NCI-H1694 treated with DMSO at 0.1 percent for 48 hours (cell line): ENCODE results near the gene TNFRSF6B.
"Not testable (repeated sequence)": the region's sequence is repeated elsewhere in the genome, so short reads cannot be mapped to it uniquely, and the experiment has no call there.

Source experiments
- DNase-seq: peaks from one replicate; lab custom pipeline; 2025; lab: John Stamatoyannopoulos, UW

The TNFRSF6B gene

GRCh38 chr20:63663332-63664066, 33.0 kb upstream of the TNFRSF6B start:
- DNase-seq: no peak

GRCh38 chr20:63664143-63664851, 32.2 kb upstream of the TNFRSF6B start:
- no peak for DNase-seq

DNA sequence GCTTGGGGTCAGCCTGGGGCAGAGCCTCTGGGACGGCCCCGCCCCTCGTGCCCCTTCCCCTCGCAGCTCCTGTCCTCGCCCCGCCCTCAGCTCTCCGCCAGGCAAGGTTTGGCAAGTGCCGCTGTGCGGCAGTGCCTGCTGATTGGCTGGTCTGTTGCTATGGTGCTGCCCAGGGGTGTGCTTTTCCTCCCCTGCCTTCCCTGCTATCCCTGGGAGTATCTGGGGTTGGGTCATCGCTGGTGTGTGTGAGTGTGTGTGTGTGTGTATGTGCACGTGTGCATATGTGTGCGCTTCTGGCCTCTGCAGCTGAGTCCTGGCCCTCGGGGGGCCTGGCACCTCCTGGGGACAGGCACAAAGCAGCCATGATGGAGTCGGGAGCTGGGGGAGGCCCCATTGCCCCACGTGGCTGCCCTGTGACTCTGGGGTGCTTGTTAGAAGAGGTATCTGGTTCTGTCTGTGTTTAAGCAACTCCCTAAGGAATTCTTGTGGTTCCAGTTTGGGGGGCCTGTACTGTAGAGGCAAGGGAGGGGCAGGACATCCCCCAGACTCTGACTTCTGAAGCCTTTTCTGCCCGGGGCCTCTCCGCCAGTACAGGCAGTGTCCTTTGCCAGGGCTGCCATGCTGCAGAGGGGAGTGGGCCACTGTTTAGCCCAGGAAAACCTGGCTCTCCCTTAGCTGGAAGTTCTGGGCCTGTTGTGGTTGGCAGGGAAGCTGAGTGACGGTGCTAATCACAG, 31.4 kb upstream of the TNFRSF6B start:
- DNase-seq: no peak

DNA sequence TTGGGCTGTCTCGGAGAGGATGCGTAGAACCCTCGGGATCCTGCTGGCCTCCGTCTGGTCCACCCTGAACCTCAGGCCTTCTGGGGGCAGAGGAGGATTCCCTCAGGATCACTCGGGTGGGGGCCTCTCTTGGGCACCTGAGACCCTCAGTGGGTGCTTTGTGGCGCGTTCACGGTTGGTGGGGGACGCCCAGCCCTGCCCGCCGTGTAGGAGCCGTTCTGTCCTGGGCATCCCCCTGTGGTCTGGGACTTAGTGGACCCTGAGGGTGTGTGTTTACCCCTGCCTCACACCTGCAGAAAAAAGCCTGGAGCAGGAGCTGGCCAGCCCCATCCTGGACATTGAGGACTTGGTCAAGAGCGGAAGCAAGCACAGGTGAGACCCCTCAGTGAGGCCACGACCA, 30.7 kb upstream of the TNFRSF6B start:
- DNase-seq: no peak

- no peak for DNase-seq
Observed at GRCh38 chr20:63667858-63668257, 28.6 kb upstream of the TNFRSF6B start.

DNA sequence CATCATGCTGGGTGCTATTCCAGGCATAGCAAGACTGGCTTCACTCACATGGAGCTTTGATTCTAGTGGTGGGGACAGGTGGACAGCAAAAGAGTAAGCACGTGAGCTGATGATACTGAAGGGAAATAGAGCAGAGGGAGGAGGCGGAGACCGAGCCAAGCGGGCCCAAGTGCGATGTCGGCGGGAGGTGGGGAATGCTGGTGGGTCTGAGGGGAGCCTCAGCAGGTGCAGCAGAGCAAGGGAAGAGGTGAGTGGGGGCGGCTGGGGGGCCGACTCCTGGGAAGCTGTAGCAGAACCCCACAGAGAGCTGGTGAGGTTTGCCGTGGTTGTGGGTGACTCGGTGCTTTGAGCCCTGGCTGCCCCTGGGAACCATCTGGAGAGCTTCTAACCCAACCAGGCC, 28.1 kb upstream of the TNFRSF6B start:
- no peak for DNase-seq

- not testable (repeated sequence) for DNase-seq
Observed at GRCh38 chr20:63671695-63672094, 24.8 kb upstream of the TNFRSF6B start.

- DNase-seq: no peak
Observed at GRCh38 chr20:63672666-63673065, 23.8 kb upstream of the TNFRSF6B start.

- no peak for DNase-seq
Observed at GRCh38 chr20:63673951-63674350, 22.5 kb upstream of the TNFRSF6B start.

- no peak for DNase-seq
Observed at GRCh38 chr20:63675681-63676368, 20.6 kb upstream of the TNFRSF6B start.

DNA sequence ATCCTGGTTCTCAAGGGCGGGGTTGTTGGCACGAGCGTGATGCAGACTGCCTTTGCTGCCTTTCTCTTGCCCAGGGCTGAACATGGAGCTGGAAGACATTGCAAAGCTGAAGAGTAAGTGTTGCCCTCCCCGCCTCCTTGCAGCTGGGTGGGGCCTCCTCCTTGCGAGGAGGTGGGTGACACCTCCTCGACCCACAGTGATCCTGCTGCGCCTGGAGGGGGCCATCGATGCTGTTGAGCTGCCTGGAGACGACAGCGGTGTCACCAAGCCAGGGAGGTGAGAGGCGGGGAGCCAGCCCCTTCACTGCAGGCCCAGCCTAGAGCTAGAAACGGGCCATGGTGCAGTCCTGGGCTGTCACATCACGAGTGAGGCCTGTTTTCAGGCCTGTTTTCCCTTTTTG, 18.4 kb upstream of the TNFRSF6B start:
- DNase-seq: no peak

- DNase-seq: no peak
Observed at GRCh38 chr20:63678667-63679465, 17.6 kb upstream of the TNFRSF6B start.

GRCh38 chr20:63679799-63680305, 16.6 kb upstream of the TNFRSF6B start:
- DNase-seq: no peak

DNA sequence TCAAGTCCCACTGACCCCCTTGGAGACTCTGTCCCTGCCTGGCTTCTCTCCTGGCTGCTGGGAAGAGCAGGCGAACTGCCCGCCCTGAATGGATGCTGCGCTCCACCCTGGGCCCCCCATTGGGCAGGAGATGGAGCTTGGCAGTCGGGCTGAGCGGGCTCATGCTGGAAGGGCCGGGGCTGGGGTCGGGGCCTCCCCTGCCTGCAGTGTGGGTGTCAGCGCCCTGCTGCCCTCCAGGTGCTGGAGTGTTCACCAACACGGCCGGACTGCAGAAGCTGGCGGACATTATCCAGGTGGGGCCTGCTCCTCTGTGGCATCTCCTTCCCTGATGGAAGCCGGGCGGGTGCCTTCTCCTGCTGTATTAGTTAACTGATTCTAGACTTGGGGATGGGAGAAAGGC, 16.0 kb upstream of the TNFRSF6B start:
- DNase-seq: no peak

DNA sequence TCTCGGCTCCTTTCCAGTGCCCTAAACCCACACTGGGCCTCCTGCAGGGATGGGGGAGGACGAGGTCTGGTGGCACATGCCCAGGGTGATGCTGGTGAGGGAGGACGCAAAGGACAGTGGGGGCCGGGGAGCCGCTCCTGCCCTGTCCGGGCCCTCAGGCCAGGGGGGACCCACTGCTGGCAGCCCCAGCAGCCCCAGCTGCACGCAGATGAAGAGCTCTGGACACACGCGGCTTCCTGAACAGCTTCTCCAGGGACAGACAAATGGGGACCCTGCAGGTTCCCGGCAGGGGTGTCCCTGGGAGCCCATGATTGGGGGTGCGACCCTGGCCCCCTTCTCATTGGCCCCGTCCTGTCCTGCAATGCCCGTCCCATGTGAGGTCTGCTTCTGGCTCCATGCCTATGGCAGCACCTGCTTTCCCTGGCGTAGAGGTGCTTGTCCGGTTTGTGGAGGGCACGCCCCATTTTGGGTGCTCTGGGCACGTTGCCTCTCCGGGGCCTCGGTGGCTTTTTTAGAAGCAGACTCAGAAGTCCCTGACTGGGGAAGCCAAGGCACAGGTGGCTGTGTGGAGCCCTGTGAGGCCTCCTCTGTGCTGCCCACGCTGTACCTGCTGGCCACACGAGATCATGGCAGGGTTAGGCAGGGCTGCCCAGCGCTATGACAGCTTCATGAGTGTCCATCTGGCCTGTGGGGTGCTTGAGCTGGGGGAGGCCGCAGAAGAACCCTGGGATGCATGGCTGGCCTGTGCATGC, 15.4 kb upstream of the TNFRSF6B start:
- no peak for DNase-seq

GRCh38 chr20:63681609-63682142, 14.8 kb upstream of the TNFRSF6B start:
- DNase-seq: no peak

- DNase-seq: no peak
Observed at GRCh38 chr20:63682384-63683139, 13.9 kb upstream of the TNFRSF6B start.

DNA sequence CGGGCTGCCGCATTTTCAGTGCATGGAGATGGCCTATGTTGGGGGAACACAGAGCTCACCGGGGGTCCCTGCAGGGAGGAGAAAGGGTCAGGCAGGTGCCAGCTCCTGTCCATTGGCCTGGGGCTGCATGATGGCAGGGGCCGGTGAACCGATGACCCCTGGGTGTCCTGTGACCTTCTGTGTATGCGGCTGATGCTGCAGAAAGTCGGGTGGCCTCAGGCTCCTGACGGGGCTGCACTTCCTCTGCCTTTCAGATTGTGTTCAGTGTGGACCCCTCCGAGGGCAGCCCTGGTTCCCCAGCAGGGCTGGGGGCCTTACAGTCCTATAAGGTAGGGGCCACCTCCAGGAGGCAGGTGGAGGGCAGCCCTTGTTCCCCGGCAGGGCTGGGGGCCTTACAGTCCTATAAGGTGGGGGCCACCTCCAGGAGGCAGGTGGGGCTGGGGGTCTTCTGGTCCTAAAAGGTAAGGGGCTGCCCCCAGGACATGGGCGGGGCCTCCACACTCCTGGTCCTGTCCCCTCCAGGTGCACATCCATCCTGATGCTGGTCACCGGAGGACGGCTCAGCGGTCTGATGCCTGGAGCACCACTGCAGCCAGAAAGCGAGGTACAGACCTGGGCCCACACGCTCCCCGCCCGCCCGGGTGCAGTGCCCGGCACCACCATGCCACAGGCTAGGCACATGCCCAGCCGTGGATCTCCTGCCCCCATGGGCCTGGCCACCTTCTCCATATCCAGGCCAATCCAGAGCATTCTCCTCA, 11.0 kb upstream of the TNFRSF6B start:
- DNase-seq: no peak

GRCh38 chr20:63686094-63686491, 10.4 kb upstream of the TNFRSF6B start:
- DNase-seq: no peak
